HepG2 (cell line): Measurements from ENCODE around the gene HHIPL1. TPM values are rescaled to one million over a fixed set of nuclear protein-coding genes. Genes with fewer than 3 reads are reported as not detected.
A peak's percentile ranks its signal among the peaks of the same experiment; 100 is the strongest.

Source experiments
- ATAC-seq: fragments of 200-7000 bp; cut with Tn5 transposase; 3 replicates; pipeline ENCODE4 v1.9.1; 2020; ENCODE audit warnings: mild to moderate bottlenecking, moderate library complexity
- BruUV-seq: library from RNA; stranded (reverse); fragments of 400-500 nt; replicated peaks from 2 replicates; lab custom pipeline; 2021; lab: Mats Ljungman, UMichigan
- CTCF ChIA-PET: fragments of 300-600 bp; formaldehyde crosslinking; extraction: SDS; loops from one replicate; lab custom pipeline; 2021; ENCODE audit warnings: low total read pairs, inconsistent platforms, low intra/inter-chr PET ratio; lab: Yijun Ruan, JAX
- POLR2A ChIA-PET: fragments of 350-600 bp; sonication (Branson Sonifier 250); formaldehyde crosslinking; loops from one replicate; lab custom pipeline; 2020; ENCODE audit warnings: antibody characterized with exemption, inconsistent platforms; lab: Yijun Ruan, JAX
- DNase-seq: peaks from one replicate; pipeline ENCODE4 v3.0.0-alpha.2; 2015; ENCODE audit warnings: low spot score
- FAIRE-seq: peaks from 3 replicates; lab custom pipeline; 2011; peaks lifted over from hg19 to GRCh38; lab: Jason Lieb, UNC
- H2AFZ ChIP-seq: one replicate; pipeline ENCODE4 v1.6.1; 2011; ENCODE audit warnings: low read length, inconsistent platforms
- H3K27ac ChIP-seq: fragments of 300-600 bp; 3 replicates; pipeline ENCODE4 v1.8.0; 2011; ENCODE audit warnings: mixed run types, mild to moderate bottlenecking, mixed read lengths, low read length, inconsistent platforms; ENCODE audit not compliant: insufficient read depth; ENCODE audit errors: extremely low read length
- H3K27me3 ChIP-seq, 2 experiments: fragments of 200-600 bp in 1 of 2; 2 replicates in 1 of 2; 3 replicates in 1 of 2; pipeline versions ENCODE4 v1.6.0 to v1.8.0; 2011; ENCODE audit warnings: low read length in 2 of 2, mild to moderate bottlenecking in 2 of 2, moderate library complexity in 2 of 2, inconsistent platforms in 1 of 2; ENCODE audit not compliant: insufficient read depth in 2 of 2, control insufficient read depth in 1 of 2
- H3K36me3 ChIP-seq, 2 experiments: fragments of 200-600 bp in 1 of 2; replicated peaks in 1 of 2; 2 replicates in 1 of 2; 3 replicates in 1 of 2; pipeline versions ENCODE4 v1.5.1 to v1.8.0; 2011; ENCODE audit warnings: low read length in 2 of 2, inconsistent platforms in 1 of 2; ENCODE audit not compliant: insufficient read depth in 2 of 2, control insufficient read depth in 1 of 2
- H3K4me1 ChIP-seq: 2 replicates; pipeline ENCODE4 v1.5.1; 2012; ENCODE audit warnings: low read length, inconsistent platforms; ENCODE audit not compliant: insufficient read depth
- H3K4me2 ChIP-seq: 2 replicates; pipeline ENCODE4 v1.6.0; 2011; ENCODE audit warnings: low read depth, low read length, inconsistent platforms
- H3K4me3 ChIP-seq, 3 experiments: fragments of 200-600 bp in 1 of 3; sonication (generic), shearing (Covaris generic) in 1 of 3; replicated peaks in 1 of 3; 2 replicates each; pipeline ENCODE4 v1.5.1; 2011 to 2016; ENCODE audit warnings: low read length in 3 of 3, inconsistent platforms in 2 of 3, low read depth in 2 of 3, mild to moderate bottlenecking in 2 of 3, control low read depth in 1 of 3, mixed read lengths in 1 of 3; ENCODE audit not compliant: insufficient read depth in 1 of 3
- H3K79me2 ChIP-seq: one replicate; pipeline ENCODE4 v1.6.1; 2011; ENCODE audit warnings: low read length, inconsistent platforms; ENCODE audit not compliant: insufficient read depth
- H3K9ac ChIP-seq: 2 replicates; pipeline ENCODE4 v1.6.0; 2011; ENCODE audit warnings: mild to moderate bottlenecking, low read depth, low read length, inconsistent platforms; ENCODE audit not compliant: insufficient read depth
- H3K9me3 ChIP-seq: 2 replicates; pipeline ENCODE4 v1.5.1; 2012; ENCODE audit warnings: mild to moderate bottlenecking, low read length
- H4K20me1 ChIP-seq: 2 replicates; pipeline ENCODE4 v1.6.0; 2011; ENCODE audit warnings: inconsistent platforms, mild to moderate bottlenecking, low read length, moderate library complexity; ENCODE audit not compliant: insufficient read depth
- BRD4 ChIP-seq: sonication (generic); formaldehyde crosslinking; IDR thresholded peaks from 2 replicates; pipeline ENCODE4 v1.4.0; 2020; ENCODE audit warnings: missing genetic modification reagents
- ETV5 ChIP-seq: IDR thresholded peaks from 2 replicates; pipeline ENCODE4 v1.6.1; 2018; ENCODE audit warnings: missing biosample characterization, missing genetic modification reagents, inconsistent platforms, borderline replicate concordance
- GABPA ChIP-seq, 2 experiments: IDR thresholded peaks; 2 replicates each; pipeline ENCODE4 v1.6.1; 2011 to 2016; ENCODE audit warnings: low read depth in 2 of 2, low read length in 1 of 2, missing biosample characterization in 1 of 2, missing genetic modification characterization in 1 of 2
- KAT7 ChIP-seq: IDR thresholded peaks from 2 replicates; pipeline ENCODE4 v1.6.1; 2018; ENCODE audit warnings: borderline replicate concordance, missing compliant biosample characterization
- KDM5B ChIP-seq: sonication (generic); formaldehyde crosslinking; IDR thresholded peaks from 2 replicates; pipeline ENCODE4 v1.4.0; 2020; ENCODE audit warnings: missing genetic modification reagents, mild to moderate bottlenecking, borderline replicate concordance
- MIER3 ChIP-seq: IDR thresholded peaks from 2 replicates; pipeline ENCODE4 v1.6.1; 2016; ENCODE audit warnings: missing compliant biosample characterization, borderline replicate concordance
- MXI1 ChIP-seq: IDR thresholded peaks from 3 replicates; pipeline ENCODE4 v1.6.1; 2012; ENCODE audit warnings: low read depth, low read length, inconsistent platforms, borderline replicate concordance
- PHF8 ChIP-seq: sonication (generic); formaldehyde crosslinking; IDR thresholded peaks from 2 replicates; pipeline ENCODE4 v1.5.0; 2020; ENCODE audit warnings: missing genetic modification reagents
- POLR2A ChIP-seq, 2 experiments: IDR thresholded peaks; 2 replicates each; pipeline ENCODE4 v1.6.1; 2011; ENCODE audit warnings: low read depth in 2 of 2, low read length in 2 of 2, mild to moderate bottlenecking in 1 of 2, moderate library complexity in 1 of 2; ENCODE audit not compliant: insufficient read depth in 1 of 2
- STAG1 ChIP-seq: sonication (generic); formaldehyde crosslinking; IDR thresholded peaks from 2 replicates; pipeline ENCODE4 v1.4.0; 2020; ENCODE audit warnings: missing genetic modification reagents
- XBP1 ChIP-seq: sonication (generic); formaldehyde crosslinking; IDR thresholded peaks from 2 replicates; pipeline ENCODE4 v1.5.0; 2020; ENCODE audit warnings: missing genetic modification reagents
- ZNF878 ChIP-seq: sonication (generic); formaldehyde crosslinking; IDR thresholded peaks from 2 replicates; pipeline ENCODE4 v1.8.1; 2023; ENCODE audit warnings: mild to moderate bottlenecking, missing genetic modification reagents, moderate library complexity
- ZSCAN9 ChIP-seq: IDR thresholded peaks from 2 replicates; pipeline ENCODE4 v1.6.1; 2016; ENCODE audit warnings: borderline replicate concordance
- WGBS: methylation state at CpG from one replicate; pipeline ENCODE4 v1.1.6; 2017; ENCODE audit warnings: low lambda C conversion rate; 5-methylcytosine and 5-hydroxymethylcytosine counted together
- in situ Hi-C: cut with HindIII; loops from 2 replicates; pipeline ENCODE4 v1.10.0; 2017; ENCODE audit warnings: low pct_unique_long_range_greater_than_20kb; ENCODE audit not compliant: extremely low pct_ligation_motif_present
- intact Hi-C: fragments of 100-400 bp; cut with micrococcal nuclease; formaldehyde crosslinking; loops from one replicate; pipeline ENCODE4 v1.10.0; 2022; ENCODE audit not compliant: unreplicated experiment
- polyA plus RNA-seq, 8 experiments: library from polyadenylated mRNA; depleted of rRNA in 3 of 8; stranded (reverse) in 7 of 8; unstranded in 1 of 8; fragments of >200 nt; fragmentation: Illumina TruSeq in 4 of 8; extraction: Trizol in 4 of 8; gene quantifications; 2 replicates each; pipeline versions ENCODE4 v1.2.1 to v1.2.3, GENCODE V29; 2011 to 2016; ENCODE audit warnings: low read depth in 4 of 8, missing spikeins in 1 of 8, mixed read lengths in 1 of 8; ENCODE audit not compliant: insufficient read depth in 1 of 8
- total RNA-seq, 5 experiments: library from RNA; depleted of rRNA; stranded (reverse); fragments of >200 nt; fragmentation: Illumina TruSeq; extraction: Trizol; gene quantifications; 2 replicates each; pipeline ENCODE4 v1.2.3, GENCODE V29; 2016; ENCODE audit warnings: low read depth in 1 of 5
- TF ChIP-seq, protein P1 (sequence below): sonication (generic); formaldehyde crosslinking; IDR thresholded peaks from 2 replicates; pipeline ENCODE4 v1.8.0; 2022; ENCODE audit warnings: mild to moderate bottlenecking, missing genetic modification reagents
- TF ChIP-seq, protein P2 (sequence below): sonication (generic); formaldehyde crosslinking; IDR thresholded peaks from 2 replicates; pipeline ENCODE4 v1.8.0; 2023; ENCODE audit warnings: mild to moderate bottlenecking, missing genetic modification reagents

The HHIPL1 gene
- total and polyA plus RNA-seq, 2 of the 13 experiments (the other 11 are each of a cell fraction or from before 2014, with no cell fraction given) = not detected

DNA sequence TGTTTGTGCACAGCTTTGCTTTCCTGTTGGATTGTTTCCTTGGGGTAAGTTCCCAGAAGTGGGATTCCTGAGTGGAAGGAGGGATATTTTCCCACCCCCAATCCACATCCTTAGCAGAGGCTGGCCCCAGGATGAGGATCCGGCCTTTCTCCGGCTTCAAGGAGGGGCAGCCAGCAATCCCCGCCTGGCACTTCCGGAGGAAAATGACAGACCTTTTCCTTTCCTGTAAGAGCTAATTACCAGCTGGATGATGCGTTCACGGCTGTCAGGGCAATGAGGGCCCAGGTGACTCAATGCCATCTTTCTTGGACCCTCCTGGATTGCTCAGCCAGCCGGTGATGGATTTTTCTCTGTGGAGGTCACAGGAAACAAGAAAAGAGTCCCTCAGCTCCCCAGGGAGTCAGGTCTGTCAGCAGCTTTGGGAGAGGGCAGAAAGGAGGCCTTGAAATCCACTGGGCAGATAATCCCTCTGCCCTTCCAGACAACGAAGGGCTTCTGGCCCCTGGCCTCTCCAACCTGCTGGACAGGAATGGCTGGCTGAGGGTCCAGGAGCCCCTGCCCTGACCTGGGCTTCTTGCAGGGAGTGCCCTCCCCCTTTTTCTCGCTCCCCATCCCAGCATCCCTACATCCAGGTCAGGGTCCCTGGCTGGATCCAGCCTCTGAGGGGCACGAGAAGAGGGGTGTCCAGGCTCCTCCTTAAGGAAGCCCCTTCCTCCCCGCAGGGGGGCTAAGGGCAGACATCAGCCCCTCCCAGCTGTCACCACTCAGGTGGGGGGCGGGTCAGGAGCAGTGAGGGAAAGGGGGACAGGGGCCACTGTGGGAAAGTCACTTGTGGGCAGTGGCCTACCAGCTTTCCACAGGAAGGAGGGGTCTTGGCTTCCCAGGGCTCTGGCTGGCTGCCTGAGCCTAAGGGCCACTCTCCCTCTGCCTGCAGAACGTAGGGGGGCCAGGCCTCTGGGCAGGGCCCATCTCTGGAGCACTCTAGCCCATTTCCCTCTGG lies 24.8 kb upstream of the HHIPL1 start:
- intact Hi-C loops = no loop called here
- in situ Hi-C loops = no loop called here
- WGBS = 14% methylated on average over 10 of the region's 13 CpGs
- POLR2A ChIA-PET = no interaction called here
- H3K27ac ChIP-seq = no peak overlapping the region
- peaks cover 22% of the 10 kb centered on the region for H3K4me1 ChIP-seq
- TF ChIP-seq ETV5 (CRISPR knock-in tag) (peak; percentile 47; the same call in 1 of the 2 replicates), GABPA (IDR thresholded peaks at IDR 0.05; ENCODE audit: low read depth, low read length) (no peak), GABPA (CRISPR knock-in tag; IDR thresholded peaks at IDR 0.05; ENCODE audit: low read depth) (peak; percentile 32; the same call in 1 of the 2 replicates), BRD4 (CRISPR knock-in tag) (no peak), ZNF878 (no peak), STAG1 (CRISPR knock-in tag) (no peak), MIER3 (CRISPR knock-in tag) (no peak)
- DNase-seq = no peak
- H3K79me2 ChIP-seq = no peaks in the 10 kb centered on the region
- H3K4me2 ChIP-seq = peak overlapping the region; percentile 56
- BruUV-seq = no TSS peak
- no peak for ATAC-seq
- no peak overlapping the region for H2AFZ ChIP-seq
- peaks cover 12 to 77% of the 10 kb centered on the region in 2 experiments for H3K27me3 ChIP-seq
- FAIRE-seq = no peak
- CTCF ChIA-PET = no interaction called here
- H3K36me3 ChIP-seq = no peaks in the 10 kb centered on the region
- no peak overlapping the region; a peak in 2 of 6 replicates for H3K4me3 ChIP-seq
- H3K9me3 ChIP-seq = no peaks in the 10 kb centered on the region
- no peaks in the 10 kb centered on the region for H4K20me1 ChIP-seq
- no peak overlapping the region for H3K9ac ChIP-seq

DNA sequence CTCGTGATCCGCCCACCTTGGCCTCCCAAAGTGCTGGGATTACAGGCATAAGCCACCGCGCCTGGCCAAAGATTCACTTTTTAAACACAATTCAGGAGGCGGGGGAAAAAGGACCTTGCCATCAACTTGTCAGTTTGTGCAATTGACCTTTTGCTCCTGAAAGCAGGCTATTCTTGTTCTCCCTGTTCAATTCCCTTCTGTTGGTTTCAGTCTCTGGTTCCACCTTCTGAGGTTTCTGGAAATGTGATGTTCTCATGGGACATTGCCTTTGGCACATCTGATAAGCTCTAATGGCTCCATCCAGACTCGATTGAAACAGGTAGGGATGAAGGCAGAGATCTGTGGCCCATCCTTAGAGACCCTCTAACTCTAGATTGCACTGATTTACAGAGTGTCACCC lies 23.0 kb upstream of the HHIPL1 start:
- H3K36me3 ChIP-seq = no peaks in the 10 kb centered on the region
- no peaks in the 10 kb centered on the region for H4K20me1 ChIP-seq
- no TSS peak for BruUV-seq
- WGBS = 0% methylated on average over 2 of the region's 6 CpGs
- no peaks in the 10 kb centered on the region for H3K79me2 ChIP-seq
- FAIRE-seq (peak; percentile 50), ATAC-seq (no peak), DNase-seq (no peak)
- ChIA-PET CTCF (no interaction called here), POLR2A (no interaction called here)
- in situ Hi-C loops (no loop called here), intact Hi-C loops (no loop called here)
- no peak overlapping the region for H2AFZ ChIP-seq
- peaks cover 22% of the 10 kb centered on the region for H3K4me1 ChIP-seq
- no peaks in the 10 kb centered on the region for H3K9me3 ChIP-seq
- peaks cover 14 to 72% of the 10 kb centered on the region in 2 experiments for H3K27me3 ChIP-seq
- H3K27ac ChIP-seq = no peak overlapping the region
- no peak overlapping the region for H3K4me3 ChIP-seq
- no peak overlapping the region for H3K9ac ChIP-seq
- no peak overlapping the region for H3K4me2 ChIP-seq
- no peak for TF ChIP-seq KAT7
- TF ChIP-seq MXI1 = no peak
- TF ChIP-seq, protein P1, sequence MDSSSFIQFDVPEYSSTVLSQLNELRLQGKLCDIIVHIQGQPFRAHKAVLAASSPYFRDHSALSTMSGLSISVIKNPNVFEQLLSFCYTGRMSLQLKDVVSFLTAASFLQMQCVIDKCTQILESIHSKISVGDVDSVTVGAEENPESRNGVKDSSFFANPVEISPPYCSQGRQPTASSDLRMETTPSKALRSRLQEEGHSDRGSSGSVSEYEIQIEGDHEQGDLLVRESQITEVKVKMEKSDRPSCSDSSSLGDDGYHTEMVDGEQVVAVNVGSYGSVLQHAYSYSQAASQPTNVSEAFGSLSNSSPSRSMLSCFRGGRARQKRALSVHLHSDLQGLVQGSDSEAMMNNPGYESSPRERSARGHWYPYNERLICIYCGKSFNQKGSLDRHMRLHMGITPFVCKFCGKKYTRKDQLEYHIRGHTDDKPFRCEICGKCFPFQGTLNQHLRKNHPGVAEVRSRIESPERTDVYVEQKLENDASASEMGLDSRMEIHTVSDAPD (CRISPR knock-in tag) = no peak
- TF ChIP-seq PHF8 (CRISPR knock-in tag) = no peak
- no peak for TF ChIP-seq XBP1 (CRISPR knock-in tag)
- TF ChIP-seq POLR2A (IDR thresholded peaks at IDR 0.05; ENCODE audit: insufficient read depth in 1 of 2, low read depth in 2 of 2, low read length in 2 of 2) = no peak
- TF ChIP-seq, protein P2, sequence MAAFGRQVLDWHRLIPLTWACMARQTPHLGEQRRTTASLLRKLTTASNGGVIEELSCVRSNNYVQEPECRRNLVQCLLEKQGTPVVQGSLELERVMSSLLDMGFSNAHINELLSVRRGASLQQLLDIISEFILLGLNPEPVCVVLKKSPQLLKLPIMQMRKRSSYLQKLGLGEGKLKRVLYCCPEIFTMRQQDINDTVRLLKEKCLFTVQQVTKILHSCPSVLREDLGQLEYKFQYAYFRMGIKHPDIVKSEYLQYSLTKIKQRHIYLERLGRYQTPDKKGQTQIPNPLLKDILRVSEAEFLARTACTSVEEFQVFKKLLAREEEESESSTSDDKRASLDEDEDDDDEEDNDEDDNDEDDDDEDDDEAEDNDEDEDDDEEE (CRISPR knock-in tag) = no peak
- no peak for TF ChIP-seq ZSCAN9 (CRISPR knock-in tag)
- no peak for TF ChIP-seq KDM5B (CRISPR knock-in tag)
